SKM-1 treated with dmso at 0.1 percent for 144 hours (cell line): ENCODE measurements around the gene FOXN3.

Source experiments
- DNase-seq: peaks from one replicate; lab custom pipeline; 2025; ENCODE audit not compliant: unreplicated experiment; lab: John Stamatoyannopoulos, UW

Gene FOXN3

GRCh38 chr14:89384636-89385035 lies 32.4 kb downstream of the FOXN3 start:
- DNase-seq, result no peak

- no peak for DNase-seq
These were observed 33.0 kb downstream of the FOXN3 start for GRCh38 chr14:89384023-89384422.

- DNase-seq, result no peak
These were observed 33.9 kb downstream of the FOXN3 start for GRCh38 chr14:89382901-89383845.

- no peak for DNase-seq
These were observed 34.5 kb downstream of the FOXN3 start for GRCh38 chr14:89382487-89382886.

- DNase-seq, result no peak
These were observed 36.9 kb downstream of the FOXN3 start for GRCh38 chr14:89379891-89380820.

GRCh38 chr14:89379006-89379405 lies 38.0 kb downstream of the FOXN3 start:
- DNase-seq, result no peak

- DNase-seq, result no peak
These were observed 38.9 kb downstream of the FOXN3 start for GRCh38 chr14:89378119-89378518.

GRCh38 chr14:89377544-89377943 lies 39.5 kb downstream of the FOXN3 start:
- DNase-seq, result no peak

- DNase-seq, result no peak
These were observed 42.1 kb downstream of the FOXN3 start for GRCh38 chr14:89374908-89375307.

- no peak for DNase-seq
These were observed 43.8 kb downstream of the FOXN3 start for GRCh38 chr14:89373185-89373584.

GRCh38 chr14:89372512-89372883 lies 44.5 kb downstream of the FOXN3 start:
- no peak for DNase-seq

GRCh38 chr14:89371585-89372511 lies 45.2 kb downstream of the FOXN3 start:
- no peak for DNase-seq

- DNase-seq, result no peak
These were observed 46.3 kb downstream of the FOXN3 start for GRCh38 chr14:89370781-89371180.

GRCh38 chr14:89370381-89370780 lies 46.7 kb downstream of the FOXN3 start:
- no peak for DNase-seq

- no peak for DNase-seq
These were observed 47.4 kb downstream of the FOXN3 start for GRCh38 chr14:89369656-89370055.

GRCh38 chr14:89368490-89369477 lies 48.2 kb downstream of the FOXN3 start:
- no peak for DNase-seq

- no peak for DNase-seq
These were observed 49.3 kb downstream of the FOXN3 start for GRCh38 chr14:89367779-89368120.

GRCh38 chr14:89366864-89367778 lies 49.9 kb downstream of the FOXN3 start:
- no peak for DNase-seq
